ENCODE results near the gene DIAPH2. TPM values are rescaled to one million over a fixed set of nuclear protein-coding genes. Genes with fewer than 3 reads are reported as not detected.
A peak's percentile ranks its signal among the peaks of the same experiment; 100 is the strongest.

Gene DIAPH2
- total RNA-seq, 2 experiments from 2014 or later, result 11.0 to 11.8 TPM

DNA sequence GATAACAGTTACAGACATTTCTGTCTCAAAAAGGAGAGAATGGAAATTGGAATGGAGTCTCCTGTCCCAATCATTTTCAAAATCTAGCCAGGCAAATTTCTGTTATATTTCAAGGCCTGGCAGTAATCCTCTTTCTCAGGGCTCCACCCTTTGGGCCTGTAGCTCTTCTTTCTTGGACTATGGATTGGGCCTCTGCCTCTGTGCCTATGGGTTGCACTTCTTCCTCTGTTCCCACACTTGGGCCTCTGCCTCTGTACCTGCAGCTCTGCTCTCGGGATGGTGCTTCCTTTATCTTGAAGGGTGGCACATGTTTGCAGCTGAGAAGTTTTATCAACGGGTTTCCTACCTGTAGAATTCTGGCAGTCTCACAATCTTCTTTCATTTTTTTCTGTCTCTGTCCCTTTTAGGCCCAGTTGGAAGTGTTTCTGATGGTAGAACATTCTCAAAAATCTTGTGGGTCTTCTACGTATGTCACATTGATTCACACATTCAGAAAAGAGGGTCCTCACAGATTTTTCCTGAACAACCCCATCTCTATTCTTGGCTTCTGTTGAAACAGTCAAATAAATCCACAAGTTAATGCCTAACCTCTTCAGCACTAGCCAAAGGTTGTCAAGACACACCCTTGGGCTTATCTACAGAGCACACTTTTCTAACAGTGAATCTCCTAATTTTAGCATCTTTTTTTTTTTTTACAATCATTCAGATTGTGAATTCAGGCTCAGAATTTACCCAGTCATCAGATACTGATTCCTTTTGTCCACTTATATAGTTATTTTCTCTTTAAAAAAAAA is 918.0 kb downstream of the DIAPH2 start:
- Mint-ChIP-seq H3K27ac (no peak overlapping the region), H3K4me3 (no peak overlapping the region), H3K4me1 (peaks cover 15% of the 10 kb centered on the region), H3K27me3 (no peaks in the 10 kb centered on the region), H3K36me3 (ENCODE audit: low read depth) (no peaks in the 10 kb centered on the region), H3K9me3 (no peaks in the 10 kb centered on the region)
- POLR2A ChIA-PET, result no interaction called here
- CTCF ChIA-PET, result no interaction called here
- no peak for DNase-seq

DNA sequence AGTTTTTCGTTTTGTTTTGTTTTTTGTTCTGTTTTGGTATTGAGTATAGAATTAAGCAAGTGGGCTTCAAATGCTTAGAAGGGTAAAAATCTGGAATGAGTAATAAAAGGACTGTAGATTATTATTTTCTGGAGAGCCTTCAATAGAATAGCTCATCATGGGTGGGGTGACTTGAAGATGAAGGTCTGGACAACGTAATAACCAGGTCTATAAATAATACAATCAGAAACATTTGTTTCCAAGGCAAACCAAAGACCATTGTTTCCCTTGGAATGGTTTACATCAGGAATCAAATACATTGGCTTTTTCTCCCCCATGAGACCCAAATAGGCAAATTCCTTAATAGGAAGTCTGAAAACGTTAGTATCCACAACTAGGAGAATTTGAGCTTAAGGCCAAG is 920.6 kb downstream of the DIAPH2 start:
- Mint-ChIP-seq H3K27me3 (no peaks in the 10 kb centered on the region), H3K27ac (no peak overlapping the region), H3K4me3 (no peak overlapping the region), H3K36me3 (ENCODE audit: low read depth) (no peaks in the 10 kb centered on the region), H3K4me1 (no peaks in the 10 kb centered on the region), H3K9me3 (no peaks in the 10 kb centered on the region)
- POLR2A ChIA-PET, result no interaction called here
- CTCF ChIA-PET, result no interaction called here
- no peak for DNase-seq

- ChIA-PET CTCF (no interaction called here), POLR2A (no interaction called here)
- no peaks in the 10 kb centered on the region for H3K27me3 Mint-ChIP-seq
- no peaks in the 10 kb centered on the region for H3K4me1 Mint-ChIP-seq
- DNase-seq, result no peak
- H3K27ac Mint-ChIP-seq, result no peak overlapping the region
- H3K4me3 Mint-ChIP-seq, result no peak overlapping the region
- no peaks in the 10 kb centered on the region for H3K9me3 Mint-ChIP-seq
- H3K36me3 Mint-ChIP-seq (ENCODE audit: low read depth), result no peaks in the 10 kb centered on the region
Measured at GRCh38 chrX:97609357-97609756, 924.7 kb downstream of the DIAPH2 start.

DNA sequence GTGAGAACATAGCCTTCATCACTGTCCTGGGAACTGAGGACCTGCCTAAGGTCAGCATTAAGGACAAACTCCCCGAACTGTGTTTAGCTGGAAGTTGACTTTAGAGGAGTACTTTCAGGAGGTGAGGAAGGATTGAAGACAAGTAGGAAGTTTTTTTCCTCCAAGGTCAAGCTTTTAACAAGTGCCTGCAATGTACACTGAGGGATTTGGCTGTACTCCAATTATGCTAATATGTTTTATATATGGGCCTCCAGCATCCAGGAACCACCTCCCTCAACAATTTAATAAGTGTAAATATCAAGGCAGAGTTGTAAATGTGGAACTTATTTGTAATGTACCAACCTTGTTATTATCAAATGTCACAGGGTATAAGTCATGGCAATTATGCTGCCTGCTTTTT is 925.3 kb downstream of the DIAPH2 start:
- no peaks in the 10 kb centered on the region for H3K27me3 Mint-ChIP-seq
- no peak overlapping the region for H3K4me3 Mint-ChIP-seq
- H3K36me3 Mint-ChIP-seq (ENCODE audit: low read depth), result no peaks in the 10 kb centered on the region
- no peaks in the 10 kb centered on the region for H3K9me3 Mint-ChIP-seq
- no peaks in the 10 kb centered on the region for H3K4me1 Mint-ChIP-seq
- POLR2A ChIA-PET, result no interaction called here
- CTCF ChIA-PET, result no interaction called here
- DNase-seq, result no peak
- H3K27ac Mint-ChIP-seq, result no peak overlapping the region

GRCh38 chrX:97616883-97617530 is 932.4 kb downstream of the DIAPH2 start:
- Mint-ChIP-seq H3K4me3 (no peak overlapping the region), H3K4me1 (peaks cover 1% of the 10 kb centered on the region), H3K36me3 (ENCODE audit: low read depth) (no peaks in the 10 kb centered on the region), H3K27ac (no peak overlapping the region), H3K9me3 (no peaks in the 10 kb centered on the region), H3K27me3 (no peaks in the 10 kb centered on the region)
- peak; percentile 14 for DNase-seq
- ChIA-PET CTCF (interaction anchor here (0.5 kb wide), 1 partner anchor 425 kb away, joined by 3 read pairs; no protein-coding TSS in a partner anchor), POLR2A (no interaction called here)

DNA sequence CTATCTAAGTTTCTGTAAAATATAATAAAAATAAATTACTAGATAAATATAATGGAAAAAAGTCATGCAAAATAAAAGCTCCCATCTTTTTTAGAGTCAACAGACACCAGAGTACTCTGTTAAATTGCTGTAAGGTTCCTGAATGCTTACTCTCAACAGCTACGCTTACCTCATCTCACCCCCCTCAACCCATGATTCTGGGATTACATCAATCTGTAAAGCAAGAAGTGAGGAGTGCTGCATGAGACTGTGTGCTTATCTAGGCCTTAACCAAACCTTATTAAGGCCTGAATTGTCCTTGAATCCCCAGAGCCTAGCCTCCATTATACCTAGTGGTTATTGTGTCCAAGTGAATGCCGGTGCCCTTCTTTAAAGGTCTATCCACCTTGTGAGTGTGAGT is 934.9 kb downstream of the DIAPH2 start:
- Mint-ChIP-seq H3K36me3 (ENCODE audit: low read depth) (no peaks in the 10 kb centered on the region), H3K4me3 (no peak overlapping the region), H3K27me3 (no peaks in the 10 kb centered on the region), H3K9me3 (no peaks in the 10 kb centered on the region), H3K4me1 (peaks cover 1% of the 10 kb centered on the region), H3K27ac (no peak overlapping the region)
- no peak for DNase-seq
- POLR2A ChIA-PET, result no interaction called here
- CTCF ChIA-PET, result no interaction called here

DNA sequence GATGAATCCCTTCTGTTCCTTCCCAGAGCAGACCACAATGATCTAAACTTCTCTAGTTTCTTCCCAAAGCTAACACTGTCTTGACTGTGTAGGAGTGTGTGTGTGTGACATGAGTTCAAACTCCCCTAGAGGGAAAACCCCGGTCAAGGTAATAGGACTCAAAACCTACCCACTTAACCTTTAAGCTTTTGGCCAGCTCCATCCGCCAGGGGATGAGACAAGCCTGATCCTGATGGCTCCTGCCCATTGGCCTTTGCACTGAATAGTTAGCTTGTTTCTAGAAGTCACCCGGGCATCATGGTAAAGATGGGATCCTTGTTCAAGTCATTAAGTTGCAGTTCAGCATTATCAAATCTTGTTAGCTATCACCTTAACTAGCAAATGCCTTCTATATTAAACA is 937.5 kb downstream of the DIAPH2 start:
- POLR2A ChIA-PET, result no interaction called here
- no peaks in the 10 kb centered on the region for H3K27me3 Mint-ChIP-seq
- no peak overlapping the region for H3K27ac Mint-ChIP-seq
- H3K4me3 Mint-ChIP-seq, result no peak overlapping the region
- no peak for DNase-seq
- peaks cover 1% of the 10 kb centered on the region for H3K4me1 Mint-ChIP-seq
- no peaks in the 10 kb centered on the region for H3K9me3 Mint-ChIP-seq
- CTCF ChIA-PET, result no interaction called here
- H3K36me3 Mint-ChIP-seq (ENCODE audit: low read depth), result no peaks in the 10 kb centered on the region

DNA sequence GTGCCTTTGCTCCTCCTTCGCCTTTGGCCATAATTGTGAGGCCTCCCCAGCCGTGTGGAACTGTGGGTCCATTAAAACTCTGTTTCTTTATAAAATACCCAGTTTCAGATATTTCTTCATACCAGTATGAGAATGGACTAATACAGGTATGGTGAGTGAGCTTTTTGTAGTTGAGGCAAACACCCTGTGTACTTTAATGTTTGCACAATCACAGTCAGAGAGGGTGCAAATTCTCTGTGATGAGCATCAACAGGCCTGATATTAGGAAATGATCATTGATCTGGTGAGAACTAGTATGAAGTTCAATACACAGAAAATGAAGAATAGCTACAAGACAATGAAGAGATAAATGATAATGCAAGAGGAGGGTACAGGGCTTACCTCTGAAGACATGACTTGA is 943.7 kb downstream of the DIAPH2 start:
- no peak overlapping the region for H3K27ac Mint-ChIP-seq
- no peaks in the 10 kb centered on the region for H3K4me1 Mint-ChIP-seq
- H3K9me3 Mint-ChIP-seq, result no peaks in the 10 kb centered on the region
- no peaks in the 10 kb centered on the region for H3K36me3 Mint-ChIP-seq (ENCODE audit: low read depth)
- ChIA-PET POLR2A (no interaction called here), CTCF (no interaction called here)
- H3K27me3 Mint-ChIP-seq, result peaks cover 6% of the 10 kb centered on the region
- DNase-seq, result no peak
- no peak overlapping the region for H3K4me3 Mint-ChIP-seq

DNA sequence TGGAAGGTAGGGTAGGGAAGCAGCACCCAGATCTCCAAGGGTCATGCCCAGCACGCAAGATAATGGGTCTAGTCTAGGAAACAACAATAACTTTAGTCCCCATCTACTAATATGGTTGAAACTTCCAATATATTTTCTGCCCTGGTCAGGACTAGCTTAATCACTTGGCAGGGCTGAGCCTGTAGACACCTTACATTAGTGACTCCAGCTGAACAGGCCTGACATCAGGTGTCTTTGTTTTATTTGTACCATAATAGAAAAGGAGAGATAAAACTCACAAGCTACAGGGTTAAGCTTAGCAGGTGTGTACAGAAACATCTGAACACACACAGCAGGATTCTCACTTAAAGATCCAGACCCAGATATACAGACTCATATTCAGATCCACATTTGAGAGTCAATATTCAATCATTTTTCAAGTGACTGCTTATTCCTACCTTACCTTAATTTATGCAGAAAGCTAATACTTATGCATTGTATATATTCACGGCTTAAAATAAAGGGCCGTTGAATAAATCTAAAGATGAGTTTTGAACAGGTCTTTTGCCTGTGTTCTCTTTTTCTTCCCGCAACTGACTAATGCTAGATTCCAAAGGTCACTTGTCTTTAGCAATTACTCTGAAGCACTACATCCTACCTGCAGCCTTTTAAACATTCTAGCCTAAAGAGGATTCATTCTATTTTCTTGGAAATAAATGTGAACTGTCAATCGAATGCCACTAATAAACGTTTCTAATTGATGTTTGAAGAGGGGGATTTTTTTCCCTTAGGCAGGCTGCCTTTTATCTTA is 944.4 kb downstream of the DIAPH2 start:
- Mint-ChIP-seq H3K4me3 (no peak overlapping the region), H3K27ac (no peak overlapping the region), H3K27me3 (peaks cover 6% of the 10 kb centered on the region), H3K36me3 (ENCODE audit: low read depth) (no peaks in the 10 kb centered on the region), H3K4me1 (no peaks in the 10 kb centered on the region), H3K9me3 (no peaks in the 10 kb centered on the region)
- ChIA-PET POLR2A (no interaction called here), CTCF (no interaction called here)
- no peak for DNase-seq

DNA sequence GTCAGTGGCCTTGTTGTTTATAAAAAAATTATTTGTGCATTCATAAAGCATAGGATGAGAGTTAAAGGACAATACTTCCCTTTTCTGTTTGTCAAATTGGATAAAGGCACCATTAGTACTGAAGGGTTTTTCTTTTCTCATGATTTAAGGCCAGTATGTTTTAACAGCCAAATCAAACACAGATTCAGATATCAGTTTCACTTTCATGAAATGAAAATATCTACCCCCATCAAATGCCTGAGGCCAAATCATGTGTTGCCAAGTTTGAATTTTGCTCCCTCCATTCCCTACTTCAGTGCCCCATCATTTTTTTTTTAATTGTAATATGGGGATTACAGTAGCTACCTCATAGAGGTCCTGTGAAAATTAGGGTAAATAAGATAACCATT is 944.9 kb downstream of the DIAPH2 start:
- Mint-ChIP-seq H3K36me3 (ENCODE audit: low read depth) (no peaks in the 10 kb centered on the region), H3K4me3 (no peak overlapping the region), H3K27me3 (peaks cover 6% of the 10 kb centered on the region), H3K27ac (no peak overlapping the region), H3K9me3 (no peaks in the 10 kb centered on the region), H3K4me1 (no peaks in the 10 kb centered on the region)
- no peak for DNase-seq
- CTCF ChIA-PET, result no interaction called here
- POLR2A ChIA-PET, result no interaction called here

DNA sequence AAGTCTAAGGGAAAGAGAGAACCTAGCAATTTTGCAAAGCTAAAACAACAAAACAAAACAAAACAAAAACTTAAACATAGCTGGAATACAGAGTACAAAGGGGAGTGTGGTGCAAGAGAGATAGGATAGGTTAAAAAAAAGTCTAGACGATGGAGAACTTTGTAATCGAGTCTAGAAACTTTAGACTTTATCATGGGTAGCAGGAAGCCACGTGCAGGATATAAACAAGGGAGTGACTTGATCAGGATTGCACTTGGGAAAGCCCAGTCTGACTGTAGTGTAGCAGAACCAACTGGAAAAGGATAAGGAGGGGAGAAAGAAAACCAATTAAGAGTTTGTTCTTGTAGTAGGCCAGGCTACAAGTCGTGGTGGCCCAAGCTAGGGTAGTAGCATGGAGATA is 949.2 kb downstream of the DIAPH2 start:
- no peak overlapping the region for H3K27ac Mint-ChIP-seq
- ChIA-PET POLR2A (no interaction called here), CTCF (no interaction called here)
- DNase-seq, result no peak
- no peaks in the 10 kb centered on the region for H3K4me1 Mint-ChIP-seq
- H3K9me3 Mint-ChIP-seq, result no peaks in the 10 kb centered on the region
- H3K27me3 Mint-ChIP-seq, result peaks cover 6% of the 10 kb centered on the region
- H3K36me3 Mint-ChIP-seq (ENCODE audit: low read depth), result no peaks in the 10 kb centered on the region
- H3K4me3 Mint-ChIP-seq, result no peak overlapping the region

DNA sequence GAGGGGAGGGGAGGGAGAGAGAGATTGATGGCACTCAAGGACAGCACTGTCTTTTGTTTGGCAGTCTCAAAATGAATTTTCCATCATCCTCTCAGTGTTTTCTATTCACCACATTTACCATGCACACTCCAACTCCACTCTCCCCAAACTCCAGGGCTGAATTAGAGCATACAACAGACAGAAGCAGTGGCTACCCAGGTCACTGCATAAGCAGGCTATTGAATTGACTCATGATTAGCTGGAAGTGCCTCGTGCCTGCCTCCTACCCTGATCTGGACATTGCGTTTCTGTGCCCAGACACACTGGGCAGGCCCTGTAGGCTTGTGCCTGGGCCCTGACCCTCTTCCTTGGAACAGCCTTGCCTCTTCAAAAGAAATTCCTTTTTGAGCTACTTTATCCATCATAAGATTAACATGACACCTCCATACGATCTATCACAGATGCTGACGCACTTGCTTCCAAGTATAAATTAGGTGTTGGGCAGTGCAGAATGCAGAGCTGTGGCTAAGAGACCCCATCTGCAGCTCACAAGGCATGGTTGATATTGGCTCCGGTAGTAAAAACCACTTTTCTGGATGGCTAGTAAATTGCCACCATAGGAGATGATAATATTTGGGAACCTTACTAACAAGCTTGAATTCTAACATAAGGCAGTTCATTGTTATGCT is 952.0 kb downstream of the DIAPH2 start:
- no peak overlapping the region for H3K4me3 Mint-ChIP-seq
- H3K9me3 Mint-ChIP-seq, result no peaks in the 10 kb centered on the region
- peaks cover 1% of the 10 kb centered on the region for H3K27me3 Mint-ChIP-seq
- H3K36me3 Mint-ChIP-seq (ENCODE audit: low read depth), result no peaks in the 10 kb centered on the region
- ChIA-PET POLR2A (no interaction called here), CTCF (no interaction called here)
- no peak for DNase-seq
- no peak overlapping the region for H3K27ac Mint-ChIP-seq
- peaks cover 3% of the 10 kb centered on the region for H3K4me1 Mint-ChIP-seq

- no peak for DNase-seq
- H3K9me3 Mint-ChIP-seq, result no peaks in the 10 kb centered on the region
- POLR2A ChIA-PET, result no interaction called here
- no peak overlapping the region for H3K27ac Mint-ChIP-seq
- no peak overlapping the region for H3K4me3 Mint-ChIP-seq
- H3K27me3 Mint-ChIP-seq, result peaks cover 1% of the 10 kb centered on the region
- CTCF ChIA-PET, result no interaction called here
- H3K36me3 Mint-ChIP-seq (ENCODE audit: low read depth), result no peaks in the 10 kb centered on the region
- peaks cover 3% of the 10 kb centered on the region for H3K4me1 Mint-ChIP-seq
Measured at GRCh38 chrX:97637289-97637688, 952.6 kb downstream of the DIAPH2 start.
